Measurements from ENCODE around the gene CUTC. TPM values are rescaled to one million over a fixed set of nuclear protein-coding genes. Genes with fewer than 3 reads are reported as not detected.

The CUTC gene, protein sequence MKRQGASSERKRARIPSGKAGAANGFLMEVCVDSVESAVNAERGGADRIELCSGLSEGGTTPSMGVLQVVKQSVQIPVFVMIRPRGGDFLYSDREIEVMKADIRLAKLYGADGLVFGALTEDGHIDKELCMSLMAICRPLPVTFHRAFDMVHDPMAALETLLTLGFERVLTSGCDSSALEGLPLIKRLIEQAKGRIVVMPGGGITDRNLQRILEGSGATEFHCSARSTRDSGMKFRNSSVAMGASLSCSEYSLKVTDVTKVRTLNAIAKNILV
- total RNA-seq (10 to 100 TPM; 13.0 to 20.2 TPM), polyA plus RNA-seq (10 to 100 TPM; 20.9 to 24.7 TPM)
- long read RNA-seq, donor 1, transcript CUTC-202 (9 exons, 1,346 nt), result major isoform, 5 of 12 reads
- long read RNA-seq, donor 1, partial matches to known transcripts, result 5 of 12 reads
- long read RNA-seq, donor 1, other reads (novel, unspliced or antisense), result 0 of 12 reads
- long read RNA-seq, donor 2, partial matches to known transcripts, result 0 of 2 reads
- long read RNA-seq, donor 2, other reads (novel, unspliced or antisense), result 0 of 2 reads
- long read RNA-seq, donor 3, partial matches to known transcripts, result 0 of 6 reads
- long read RNA-seq, donor 3, other reads (novel, unspliced or antisense), result 0 of 6 reads
- long read RNA-seq, donor 4, partial matches to known transcripts, result 6 of 8 reads
- long read RNA-seq, donor 4, other reads (novel, unspliced or antisense), result 0 of 8 reads
- long read RNA-seq, donor 5, transcript CUTC-202 (9 exons, 1,346 nt), result major isoform, 5 of 24 reads
- long read RNA-seq, donor 5, partial matches to known transcripts, result 10 of 24 reads
- long read RNA-seq, donor 5, other reads (novel, unspliced or antisense), result 6 of 24 reads

DNA sequence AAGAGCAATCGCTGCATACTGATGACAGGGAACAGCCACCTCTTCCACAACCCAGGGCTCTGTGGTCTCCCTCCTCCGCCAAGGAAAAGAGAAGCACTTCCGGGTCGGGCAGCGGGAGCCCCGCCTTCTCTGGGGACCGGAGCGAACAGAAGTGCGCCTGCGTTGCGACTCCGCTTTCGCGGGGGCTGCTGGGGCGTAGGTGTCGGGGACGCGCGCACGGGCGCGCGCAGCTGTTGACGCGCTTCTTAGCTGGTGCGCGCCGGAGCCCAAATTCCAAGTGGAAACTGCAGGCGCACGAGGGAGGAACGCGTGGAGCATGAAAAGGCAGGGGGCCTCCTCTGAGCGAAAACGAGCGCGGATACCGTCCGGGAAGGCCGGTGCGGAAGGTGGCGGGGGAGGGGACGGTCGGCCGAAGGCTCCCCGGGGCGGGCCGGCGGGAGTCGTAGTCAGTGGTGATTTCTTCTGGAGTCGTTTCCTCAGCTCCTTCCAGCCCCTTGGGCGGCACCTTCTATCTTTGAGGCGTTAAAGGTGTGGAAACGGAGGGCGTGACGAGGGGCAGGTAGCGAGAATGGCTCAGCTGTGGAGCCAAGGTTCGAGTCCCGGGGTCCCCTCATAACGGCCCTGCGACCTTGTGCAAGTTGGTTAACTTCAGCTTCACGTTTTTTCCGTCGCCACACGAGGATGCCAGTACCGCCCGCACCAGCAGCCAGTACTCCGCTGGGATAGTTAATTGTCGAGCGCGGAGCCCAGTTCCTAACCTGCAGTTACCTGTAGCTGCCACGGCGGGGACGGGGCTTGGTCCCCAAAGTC is at the start of gene CUTC, which contains the start of gene COX15:
Gene CUTC (plus strand): TSS at position 202 of the 810 bp plus-strand sequence. CDS start 115 bp downstream, at position 317.
Gene COX15 (minus strand): TSS at position 95 of the 810 bp plus-strand sequence. CDS start 78 bp downstream, at position 17.
- no peaks in the 10 kb centered on the region for H3K27me3 ChIP-seq (ENCODE audit: control insufficient read depth in 3 of 3, insufficient read depth in 3 of 3, low read length in 2 of 3)
- peaks cover 0 to 9% (median 3%) of the 10 kb centered on the region in 4 donors for H3K36me3 ChIP-seq (ENCODE audit: control insufficient read depth in 4 of 4, insufficient read depth in 4 of 4, low read length in 4 of 4)
- 0% methylated on average over 72 to 73 of the region's 73 CpGs for WGBS, 2 donors
- peaks cover 0 to 11% (median 6%) of the 10 kb centered on the region in 5 donors for H3K4me1 ChIP-seq (ENCODE audit: control insufficient read depth in 5 of 5, insufficient read depth in 5 of 5, low read length in 5 of 5)
- peak within 1 kb of the TSS; percentile 76 to 92 for H3K9ac ChIP-seq (ENCODE audit: insufficient read depth in 1 of 2, low read length in 2 of 2)
- ATAC-seq (ENCODE audit: insufficient read depth, low FRiP score) (peak; percentile 94), DNase-seq (peak; percentile 98 to 99 (median 98))
- H3K9me3 ChIP-seq (ENCODE audit: control insufficient read depth in 4 of 4, insufficient read depth in 3 of 4, low read length in 3 of 4), result no peaks in the 10 kb centered on the region
- TF ChIP-seq, protein P1, sequence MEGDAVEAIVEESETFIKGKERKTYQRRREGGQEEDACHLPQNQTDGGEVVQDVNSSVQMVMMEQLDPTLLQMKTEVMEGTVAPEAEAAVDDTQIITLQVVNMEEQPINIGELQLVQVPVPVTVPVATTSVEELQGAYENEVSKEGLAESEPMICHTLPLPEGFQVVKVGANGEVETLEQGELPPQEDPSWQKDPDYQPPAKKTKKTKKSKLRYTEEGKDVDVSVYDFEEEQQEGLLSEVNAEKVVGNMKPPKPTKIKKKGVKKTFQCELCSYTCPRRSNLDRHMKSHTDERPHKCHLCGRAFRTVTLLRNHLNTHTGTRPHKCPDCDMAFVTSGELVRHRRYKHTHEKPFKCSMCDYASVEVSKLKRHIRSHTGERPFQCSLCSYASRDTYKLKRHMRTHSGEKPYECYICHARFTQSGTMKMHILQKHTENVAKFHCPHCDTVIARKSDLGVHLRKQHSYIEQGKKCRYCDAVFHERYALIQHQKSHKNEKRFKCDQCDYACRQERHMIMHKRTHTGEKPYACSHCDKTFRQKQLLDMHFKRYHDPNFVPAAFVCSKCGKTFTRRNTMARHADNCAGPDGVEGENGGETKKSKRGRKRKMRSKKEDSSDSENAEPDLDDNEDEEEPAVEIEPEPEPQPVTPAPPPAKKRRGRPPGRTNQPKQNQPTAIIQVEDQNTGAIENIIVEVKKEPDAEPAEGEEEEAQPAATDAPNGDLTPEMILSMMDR (IDR thresholded peaks at IDR 0.05; ENCODE audit: control extremely low read depth, extremely low read depth), result no peak
- peak within 1 kb of the TSS; percentile 99 for H3K4me3 ChIP-seq
- peak within 1 kb of the TSS; percentile 90 to 96 for H3K27ac ChIP-seq (ENCODE audit: low read depth in 1 of 2, low read length in 1 of 2)

DNA sequence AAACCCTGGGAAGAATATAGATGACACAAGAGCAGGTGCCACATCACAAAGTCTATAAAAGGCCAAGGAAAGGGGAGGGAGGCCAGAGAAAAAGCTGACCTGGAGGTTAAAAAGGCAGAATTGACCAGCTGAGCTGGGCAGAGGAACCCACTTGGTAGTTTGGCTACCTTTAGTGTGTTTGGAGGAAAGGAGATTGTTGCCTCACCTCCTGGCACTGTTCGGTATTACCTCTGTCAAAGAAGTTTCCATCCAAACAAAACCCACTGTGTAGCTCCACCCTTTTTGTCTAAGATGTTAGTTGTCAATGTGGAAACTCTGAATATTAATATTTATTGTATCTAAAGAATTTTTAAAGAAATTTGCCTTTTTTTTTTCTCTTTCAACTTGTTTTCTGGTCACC is 49.3 kb upstream of the CUTC start:
- Histone ChIP-seq H3K4me3 (no peak overlapping the region), H3K36me3 (ENCODE audit: control insufficient read depth in 4 of 4, insufficient read depth in 4 of 4, low read length in 4 of 4) (peaks cover 0 to 15% (median 8%) of the 10 kb centered on the region in 4 donors), H3K27ac (ENCODE audit: low read depth in 1 of 2, low read length in 1 of 2) (no peak overlapping the region), H3K27me3 (ENCODE audit: control insufficient read depth in 3 of 3, insufficient read depth in 3 of 3, low read length in 2 of 3) (no peaks in the 10 kb centered on the region), H3K4me1 (ENCODE audit: control insufficient read depth in 5 of 5, insufficient read depth in 5 of 5, low read length in 5 of 5) (peaks cover 0 to 2% (median 0%) of the 10 kb centered on the region in 5 donors), H3K9me3 (ENCODE audit: control insufficient read depth in 4 of 4, insufficient read depth in 3 of 4, low read length in 3 of 4) (peaks cover 0 to 3% (median 0%) of the 10 kb centered on the region in 4 donors), H3K9ac (ENCODE audit: insufficient read depth in 1 of 2, low read length in 2 of 2) (no peak overlapping the region)
- 46 to 78% methylated on average over 1 of the region's 1 CpG for WGBS, 2 donors
- no peak for DNase-seq
- no peak for ATAC-seq (ENCODE audit: insufficient read depth, low FRiP score)
- TF ChIP-seq, protein P1 (IDR thresholded peaks at IDR 0.05; ENCODE audit: control extremely low read depth, extremely low read depth), result no peak

DNA sequence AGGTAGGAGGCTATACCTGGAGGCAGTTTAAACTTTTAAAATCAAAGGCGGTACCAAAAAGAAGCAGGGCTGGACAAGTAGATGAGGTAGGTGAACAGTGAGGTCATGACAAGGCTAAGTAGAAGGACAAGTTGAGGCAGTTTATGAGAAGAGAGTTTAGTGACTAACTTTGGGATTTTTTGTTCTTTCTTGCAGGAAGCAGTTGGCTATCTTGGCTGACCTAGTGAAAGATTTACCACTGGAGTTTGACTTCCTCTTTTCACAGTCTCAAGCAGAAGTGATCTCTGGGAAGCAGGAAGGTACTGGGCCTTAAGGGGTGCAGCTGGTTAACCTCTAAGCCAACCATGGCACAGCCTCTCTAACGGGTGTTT is 46.5 kb upstream of the CUTC start:
- Histone ChIP-seq H3K9ac (ENCODE audit: insufficient read depth in 1 of 2, low read length in 2 of 2) (no peak overlapping the region), H3K9me3 (ENCODE audit: control insufficient read depth in 4 of 4, insufficient read depth in 3 of 4, low read length in 3 of 4) (peaks cover 0 to 2% (median 0%) of the 10 kb centered on the region in 4 donors), H3K4me3 (no peak overlapping the region), H3K27ac (ENCODE audit: low read depth in 1 of 2, low read length in 1 of 2) (no peak overlapping the region), H3K4me1 (ENCODE audit: control insufficient read depth in 5 of 5, insufficient read depth in 5 of 5, low read length in 5 of 5) (peaks cover 0 to 2% (median 0%) of the 10 kb centered on the region in 5 donors), H3K27me3 (ENCODE audit: control insufficient read depth in 3 of 3, insufficient read depth in 3 of 3, low read length in 2 of 3) (no peaks in the 10 kb centered on the region), H3K36me3 (ENCODE audit: control insufficient read depth in 4 of 4, insufficient read depth in 4 of 4, low read length in 4 of 4) (peaks cover 0 to 9% (median 3%) of the 10 kb centered on the region in 4 donors)
- WGBS, 2 donors, result 27 to 64% methylated on average over 2 of the region's 2 CpGs
- TF ChIP-seq, protein P1 (IDR thresholded peaks at IDR 0.05; ENCODE audit: control extremely low read depth, extremely low read depth), result no peak
- ATAC-seq (ENCODE audit: insufficient read depth, low FRiP score) (peak; percentile 58), DNase-seq (no peak)

Data from lung (tissue), 16 donors.